ENCODE data around the gene GRIA2. TPM values are rescaled to one million over a fixed set of nuclear protein-coding genes. Genes with fewer than 3 reads are reported as not detected.

GRIA2 gene
- total and polyA plus RNA-seq, 2 experiments from 2014 or later = not detected

DNA sequence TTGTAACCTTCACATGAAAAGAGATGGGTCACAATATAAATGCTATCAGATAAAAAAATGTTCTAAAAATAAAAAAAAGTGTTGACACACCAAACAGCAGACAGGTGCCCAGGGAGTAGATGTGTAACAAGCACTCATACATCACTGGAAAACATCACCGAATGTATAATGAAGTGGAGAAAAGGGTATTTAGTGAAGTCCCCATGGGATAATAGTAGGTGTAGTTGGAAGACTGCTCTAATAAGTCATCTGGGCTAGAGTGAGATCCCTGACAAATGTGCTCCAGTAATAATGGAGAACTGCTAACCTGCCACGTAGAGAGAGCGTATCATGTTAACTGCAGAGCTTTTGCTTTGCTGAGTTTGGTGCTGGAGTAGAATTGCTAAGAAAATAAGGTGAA is 152.0 kb downstream of the GRIA2 start:
- no peaks in the 10 kb centered on the region for H3K36me3 ChIP-seq (ENCODE audit: low read depth)
- H3K4me1 ChIP-seq (ENCODE audit: insufficient read depth) = no peaks in the 10 kb centered on the region
- no peak overlapping the region for H3K9ac ChIP-seq
- H4K20me1 ChIP-seq (ENCODE audit: insufficient read depth) = no peaks in the 10 kb centered on the region
- H3K27me3 ChIP-seq (replicated peaks; ENCODE audit: insufficient read depth) = no peaks in the 10 kb centered on the region
- no peaks in the 10 kb centered on the region for H3K79me2 ChIP-seq (ENCODE audit: insufficient read depth)
- in situ Hi-C loops (cut with MboI) = no loop called here
- no peak overlapping the region for H3K4me3 ChIP-seq
- TF ChIP-seq EZH2 (IDR thresholded peaks at IDR 0.05; ENCODE audit: insufficient read depth, poor library complexity, severe bottlenecking) (no peak), EZH2phosphoT487 (IDR thresholded peaks at IDR 0.05; ENCODE audit: insufficient read depth, low read depth) (no peak)
- H3K4me2 ChIP-seq (ENCODE audit: unreplicated experiment) = no peak overlapping the region
- no peak overlapping the region for H2AFZ ChIP-seq
- WGBS, 2 experiments (ENCODE audit: low coverage in 1 of 2, low lambda C conversion rate in 2 of 2, missing lambda C conversion rate in 2 of 2) = 59 to 65% methylated on average over 3 of the region's 3 CpGs
- no peaks in the 10 kb centered on the region for H3K9me2 ChIP-seq (ENCODE audit: insufficient read depth)
- no peak for DNase-seq
- H3K27ac ChIP-seq = no peak overlapping the region
- H3F3A ChIP-seq (ENCODE audit: insufficient read depth) = no peaks in the 10 kb centered on the region
- H3K9me3 ChIP-seq (ENCODE audit: low read depth) = no peaks in the 10 kb centered on the region

DNA sequence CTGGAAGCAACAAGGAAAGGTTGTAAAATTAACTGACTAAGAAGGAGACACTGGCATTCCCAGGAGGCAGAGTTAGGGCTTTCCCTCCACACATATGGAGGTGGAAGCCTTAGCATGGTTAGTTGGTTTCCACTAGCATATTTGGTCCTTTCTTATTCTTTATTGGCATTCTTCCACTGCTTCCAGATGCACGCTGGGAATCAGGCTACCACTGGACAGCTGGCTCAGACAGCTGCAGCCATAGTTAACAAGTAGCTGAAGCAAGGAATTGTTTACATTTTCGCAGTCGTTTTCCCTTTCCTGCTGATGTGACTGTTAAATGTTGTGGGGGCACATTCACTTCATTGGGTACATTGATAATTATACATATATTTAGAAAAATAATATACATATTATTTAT is 169.2 kb downstream of the GRIA2 start:
- Histone ChIP-seq H3K27ac (no peak overlapping the region), H3K4me2 (ENCODE audit: unreplicated experiment) (no peak overlapping the region), H3K27me3 (replicated peaks; ENCODE audit: insufficient read depth) (no peaks in the 10 kb centered on the region), H2AFZ (no peak overlapping the region), H3K79me2 (ENCODE audit: insufficient read depth) (no peaks in the 10 kb centered on the region), H3K4me1 (ENCODE audit: insufficient read depth) (no peaks in the 10 kb centered on the region), H3K36me3 (ENCODE audit: low read depth) (no peaks in the 10 kb centered on the region), H3F3A (ENCODE audit: insufficient read depth) (no peaks in the 10 kb centered on the region), H3K4me3 (no peak overlapping the region), H3K9me3 (ENCODE audit: low read depth) (no peaks in the 10 kb centered on the region), H4K20me1 (ENCODE audit: insufficient read depth) (no peaks in the 10 kb centered on the region), H3K9ac (no peak overlapping the region), H3K9me2 (ENCODE audit: insufficient read depth) (no peaks in the 10 kb centered on the region)
- TF ChIP-seq EZH2phosphoT487 (IDR thresholded peaks at IDR 0.05; ENCODE audit: insufficient read depth, low read depth) (no peak), EZH2 (IDR thresholded peaks at IDR 0.05; ENCODE audit: insufficient read depth, poor library complexity, severe bottlenecking) (no peak)
- WGBS, 2 experiments (ENCODE audit: low coverage in 1 of 2, low lambda C conversion rate in 2 of 2, missing lambda C conversion rate in 2 of 2) = 24 to 40% methylated on average over 3 of the region's 3 CpGs
- no peak for DNase-seq
- in situ Hi-C loops (cut with MboI) = no loop called here

DNA sequence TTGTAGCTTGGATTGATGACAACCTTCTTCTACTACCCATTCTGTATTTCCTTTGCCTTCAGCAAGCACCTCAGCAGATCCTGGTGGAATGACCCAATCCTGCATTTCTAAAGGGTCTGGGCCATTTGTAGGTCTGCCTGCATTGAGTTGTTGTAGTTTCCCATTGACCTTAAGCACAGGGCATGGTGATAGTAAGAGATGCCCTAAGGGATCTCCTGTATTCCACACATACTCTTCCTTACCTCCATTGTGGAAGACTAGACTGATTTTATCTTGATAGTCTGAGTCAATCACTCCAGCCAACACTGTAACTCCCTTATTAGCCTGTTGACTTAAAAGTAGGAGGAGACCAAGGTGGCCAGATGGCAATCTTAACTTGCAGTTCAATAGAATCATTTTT is 184.5 kb downstream of the GRIA2 start:
- H3K36me3 ChIP-seq (ENCODE audit: low read depth) = no peaks in the 10 kb centered on the region
- H3K4me2 ChIP-seq (ENCODE audit: unreplicated experiment) = no peak overlapping the region
- no peak for DNase-seq
- no peak overlapping the region for H3K9ac ChIP-seq
- no peaks in the 10 kb centered on the region for H3K9me3 ChIP-seq (ENCODE audit: low read depth)
- H3K27me3 ChIP-seq (replicated peaks; ENCODE audit: insufficient read depth) = no peaks in the 10 kb centered on the region
- H3K9me2 ChIP-seq (ENCODE audit: insufficient read depth) = no peaks in the 10 kb centered on the region
- no peaks in the 10 kb centered on the region for H3K4me1 ChIP-seq (ENCODE audit: insufficient read depth)
- no peaks in the 10 kb centered on the region for H3F3A ChIP-seq (ENCODE audit: insufficient read depth)
- TF ChIP-seq EZH2 (IDR thresholded peaks at IDR 0.05; ENCODE audit: insufficient read depth, poor library complexity, severe bottlenecking) (no peak), EZH2phosphoT487 (IDR thresholded peaks at IDR 0.05; ENCODE audit: insufficient read depth, low read depth) (no peak)
- H3K27ac ChIP-seq = no peak overlapping the region
- in situ Hi-C loops (cut with MboI) = no loop called here
- H4K20me1 ChIP-seq (ENCODE audit: insufficient read depth) = no peaks in the 10 kb centered on the region
- no peak overlapping the region for H3K4me3 ChIP-seq
- H3K79me2 ChIP-seq (ENCODE audit: insufficient read depth) = no peaks in the 10 kb centered on the region
- H2AFZ ChIP-seq = no peak overlapping the region

Small RNA genes within 50 kb of the gene (small RNA-seq; reads per million reads assigned to genes)
- not detected for gene RNU6-582P (ENCODE audit: low read depth, low replicate concordance)

Other genes with a start within 250 kb of the GRIA2 start
- gene PDGFC, start 248.9 kb upstream of the GRIA2 start, total RNA-seq (2014; rRNA removed; shearing (Covaris generic)) = 64.4 and 84.0 TPM in 2 replicates
- 26.5 and 29.0 TPM in 2 replicates for gene PDGFC, start 248.9 kb upstream of the GRIA2 start, polyA plus RNA-seq (2016; fragmentation: Nextera tagmentation; extraction: Ambion mirVana)
- gene GLRB, start 144.6 kb upstream of the GRIA2 start, total RNA-seq (2014; rRNA removed; shearing (Covaris generic)) = 11.3 and 12.3 TPM in 2 replicates
- 7.6 and 8.5 TPM in 2 replicates for gene GLRB, start 144.6 kb upstream of the GRIA2 start, polyA plus RNA-seq (2016; fragmentation: Nextera tagmentation; extraction: Ambion mirVana)